Measurements from ENCODE around the gene RAX2.

GRCh38 chr19:3788996-3789778, 17.2 kb upstream of the RAX2 start:
- TF ChIP-seq GATA2 (IDR thresholded peaks at IDR 0.05; ENCODE audit: low read depth, low read length) (no peak), GATA3 (IDR thresholded peaks at IDR 0.05; ENCODE audit: low read depth, low read length) (no peak)

Measured in SH-SY5Y (cell line).